Measurements from ENCODE around the gene CFAP99. TPM values are rescaled to one million over a fixed set of nuclear protein-coding genes. Genes with fewer than 3 reads are reported as not detected.
"Not testable (repeated sequence)": the region's sequence is repeated elsewhere in the genome, so short reads cannot be mapped to it uniquely, and the experiment has no call there.

CFAP99 gene
- total and polyA plus RNA-seq, 2 of the 8 experiments (the other 6 are each of a cell fraction or from before 2014, with no cell fraction given), result not detected

- H2BK5ac ChIP-seq (ENCODE audit: low read depth, low read length); FAIRE-seq; H3K4ac ChIP-seq (replicated peaks; ENCODE audit: insufficient read length, low read depth, low read length); H3K23ac ChIP-seq (ENCODE audit: insufficient read length); H3K9ac ChIP-seq (replicated peaks in 1 of 4; ENCODE audit: extremely low read depth in 1 of 4, low read depth in 3 of 4, low read length in 3 of 4); H2BK15ac ChIP-seq (ENCODE audit: low read length); H4K5ac ChIP-seq (ENCODE audit: insufficient read length, low read depth, low read length); CTCF ChIA-PET (ENCODE audit: partially characterized antibody); H2BK20ac ChIP-seq (ENCODE audit: low read length); H3K79me1 ChIP-seq (ENCODE audit: low read depth, low read length); H2BK12ac ChIP-seq (ENCODE audit: low read depth, low read length); H3K79me2 ChIP-seq (ENCODE audit: control insufficient read depth in 1 of 2, insufficient read depth in 2 of 2, low read length in 2 of 2); H3K9me3 ChIP-seq (ENCODE audit: insufficient read depth in 2 of 2, low read depth in 1 of 2, low read length in 1 of 2); H3K4me3 ChIP-seq (ENCODE audit: extremely low read depth in 1 of 4, insufficient read depth in 2 of 4, low read depth in 3 of 4, low read length in 4 of 4); H3K56ac ChIP-seq (replicated peaks; ENCODE audit: insufficient read length, low read depth, low read length); H3K4me2 ChIP-seq (ENCODE audit: insufficient read depth in 1 of 2, low read depth in 2 of 2, low read length in 2 of 2); H3K27ac ChIP-seq (ENCODE audit: low read depth, low read length); H4K8ac ChIP-seq (ENCODE audit: extremely low read depth, insufficient read depth, low read length); H4K91ac ChIP-seq (replicated peaks; ENCODE audit: insufficient read length, low read length); DNase-seq (ENCODE audit: low read depth in 1 of 2, low spot score in 2 of 2); H2AK5ac ChIP-seq (ENCODE audit: low read depth, low read length); H2BK120ac ChIP-seq (replicated peaks; ENCODE audit: low read depth, low read length); H4K20me1 ChIP-seq (replicated peaks in 1 of 2; ENCODE audit: control insufficient read depth in 1 of 2, insufficient read depth in 2 of 2, low read length in 2 of 2); H3K14ac ChIP-seq (ENCODE audit: insufficient read length); H3K23me2 ChIP-seq (ENCODE audit: low read depth, low read length); POLR2A ChIA-PET (ENCODE audit: partially characterized antibody); H3K18ac ChIP-seq (ENCODE audit: extremely low read depth, low read length); H3K36me3 ChIP-seq (ENCODE audit: control insufficient read depth in 2 of 4, insufficient read depth in 4 of 4, low read length in 3 of 4); H3K27me3 ChIP-seq (replicated peaks in 1 of 4; ENCODE audit: control insufficient read depth in 3 of 4, extremely low read depth in 1 of 4, insufficient read depth in 3 of 4, low read length in 3 of 4); H3K4me1 ChIP-seq (replicated peaks in 1 of 4; ENCODE audit: control insufficient read depth in 3 of 4, insufficient read depth in 4 of 4, low read length in 3 of 4); H2AFZ ChIP-seq (ENCODE audit: low read length): not testable (repeated sequence)
- WGBS, 2 experiments (ENCODE audit: extremely low coverage in 1 of 2, insufficient coverage in 1 of 2, insufficient read length in 1 of 2, insufficient replicate concordance in 2 of 2, low coverage in 1 of 2, low lambda C conversion rate in 2 of 2, missing lambda C conversion rate in 1 of 2), result 93% methylated on average over 6 of the region's 6 CpGs; no CpG with 5 or more reads in 1 of the 2 experiments
These were observed 38.2 kb upstream of the CFAP99 start for GRCh38 chr4:2380589-2380988.

- H3K9me3 ChIP-seq (ENCODE audit: insufficient read depth in 2 of 2, low read depth in 1 of 2, low read length in 1 of 2); H3K79me2 ChIP-seq (ENCODE audit: control insufficient read depth in 1 of 2, insufficient read depth in 2 of 2, low read length in 2 of 2); H2BK12ac ChIP-seq (ENCODE audit: low read depth, low read length); H3K4me3 ChIP-seq (ENCODE audit: extremely low read depth in 1 of 4, insufficient read depth in 2 of 4, low read depth in 3 of 4, low read length in 4 of 4); H3K79me1 ChIP-seq (ENCODE audit: low read depth, low read length); H3K56ac ChIP-seq (replicated peaks; ENCODE audit: insufficient read length, low read depth, low read length); H3K23me2 ChIP-seq (ENCODE audit: low read depth, low read length); H2BK120ac ChIP-seq (replicated peaks; ENCODE audit: low read depth, low read length); H2BK20ac ChIP-seq (ENCODE audit: low read length); H3K4me1 ChIP-seq (replicated peaks in 1 of 4; ENCODE audit: control insufficient read depth in 3 of 4, insufficient read depth in 4 of 4, low read length in 3 of 4); H2AFZ ChIP-seq (ENCODE audit: low read length); H3K36me3 ChIP-seq (ENCODE audit: control insufficient read depth in 2 of 4, insufficient read depth in 4 of 4, low read length in 3 of 4); H3K23ac ChIP-seq (ENCODE audit: insufficient read length); H4K91ac ChIP-seq (replicated peaks; ENCODE audit: insufficient read length, low read length); POLR2A ChIA-PET (ENCODE audit: partially characterized antibody); H3K18ac ChIP-seq (ENCODE audit: extremely low read depth, low read length); H3K9ac ChIP-seq (replicated peaks in 1 of 4; ENCODE audit: extremely low read depth in 1 of 4, low read depth in 3 of 4, low read length in 3 of 4); H4K20me1 ChIP-seq (replicated peaks in 1 of 2; ENCODE audit: control insufficient read depth in 1 of 2, insufficient read depth in 2 of 2, low read length in 2 of 2); CTCF ChIA-PET (ENCODE audit: partially characterized antibody); FAIRE-seq; H2BK5ac ChIP-seq (ENCODE audit: low read depth, low read length); H2BK15ac ChIP-seq (ENCODE audit: low read length); H3K4me2 ChIP-seq (ENCODE audit: insufficient read depth in 1 of 2, low read depth in 2 of 2, low read length in 2 of 2); H4K5ac ChIP-seq (ENCODE audit: insufficient read length, low read depth, low read length); H4K8ac ChIP-seq (ENCODE audit: extremely low read depth, insufficient read depth, low read length); DNase-seq (ENCODE audit: low read depth in 1 of 2, low spot score in 2 of 2); H3K27me3 ChIP-seq (replicated peaks in 1 of 4; ENCODE audit: control insufficient read depth in 3 of 4, extremely low read depth in 1 of 4, insufficient read depth in 3 of 4, low read length in 3 of 4); H2AK5ac ChIP-seq (ENCODE audit: low read depth, low read length); H3K14ac ChIP-seq (ENCODE audit: insufficient read length); H3K27ac ChIP-seq (ENCODE audit: low read depth, low read length); H3K4ac ChIP-seq (replicated peaks; ENCODE audit: insufficient read length, low read depth, low read length): not testable (repeated sequence)
- 92% methylated on average over 7 of the region's 7 CpGs; no CpG with 5 or more reads in 1 of the 2 experiments for WGBS, 2 experiments (ENCODE audit: extremely low coverage in 1 of 2, insufficient coverage in 1 of 2, insufficient read length in 1 of 2, insufficient replicate concordance in 2 of 2, low coverage in 1 of 2, low lambda C conversion rate in 2 of 2, missing lambda C conversion rate in 1 of 2)
These were observed 36.0 kb upstream of the CFAP99 start for GRCh38 chr4:2382769-2383202.

Data from H1 (cell line).